ENCODE measurements around the gene PGAM2.
"Not testable (repeated sequence)": the region's sequence is repeated elsewhere in the genome, so short reads cannot be mapped to it uniquely, and the experiment has no call there.

Gene PGAM2

GRCh38 chr7:44050121-44050914 lies 15.0 kb downstream of the PGAM2 start:
- no peak for DNase-seq (ENCODE audit: low read depth in 2 of 2)

GRCh38 chr7:44048031-44048795 lies 17.2 kb downstream of the PGAM2 start:
- no peak for DNase-seq (ENCODE audit: low read depth in 2 of 2)

- DNase-seq (ENCODE audit: low read depth in 2 of 2), result no peak
Observed at GRCh38 chr7:44046321-44047061, 18.9 kb downstream of the PGAM2 start.

GRCh38 chr7:44045226-44046014 lies 19.9 kb downstream of the PGAM2 start:
- no peak for DNase-seq (ENCODE audit: low read depth in 2 of 2)

- DNase-seq (ENCODE audit: low read depth in 2 of 2), result peak; percentile 82 to 85
Observed at GRCh38 chr7:44044315-44045225, 20.8 kb downstream of the PGAM2 start, which contains the start of gene DBNL. Gene DBNL (plus strand): TSS chr7:44044702. CDS start chr7:44044738, 36 bp downstream.

- DNase-seq (ENCODE audit: low read depth in 2 of 2), result no peak
Observed at GRCh38 chr7:44043902-44044301, 21.5 kb downstream of the PGAM2 start.

- no peak for DNase-seq (ENCODE audit: low read depth in 2 of 2)
Observed at GRCh38 chr7:44042221-44042620, 23.1 kb downstream of the PGAM2 start.

- DNase-seq (ENCODE audit: low read depth in 2 of 2), result peak; percentile 25 to 31
Observed at GRCh38 chr7:44040493-44040891, 24.9 kb downstream of the PGAM2 start.

- not testable (repeated sequence) for DNase-seq (ENCODE audit: low read depth in 2 of 2)
Observed at GRCh38 chr7:44039800-44040492, 25.4 kb downstream of the PGAM2 start.

- DNase-seq (ENCODE audit: low read depth in 2 of 2), result peak; percentile 42 to 55
Observed at GRCh38 chr7:44038961-44039558, 26.3 kb downstream of the PGAM2 start.

GRCh38 chr7:44038553-44038952 lies 26.8 kb downstream of the PGAM2 start:
- not testable (repeated sequence) for DNase-seq (ENCODE audit: low read depth in 2 of 2)

GRCh38 chr7:44037951-44038350 lies 27.4 kb downstream of the PGAM2 start:
- DNase-seq (ENCODE audit: low read depth in 2 of 2), result not testable (repeated sequence)

- DNase-seq (ENCODE audit: low read depth in 2 of 2), result not testable (repeated sequence)
Observed at GRCh38 chr7:44036364-44036763, 29.0 kb downstream of the PGAM2 start.

- DNase-seq (ENCODE audit: low read depth in 2 of 2), result not testable (repeated sequence)
Observed at GRCh38 chr7:44033971-44034844, 31.2 kb downstream of the PGAM2 start.

GRCh38 chr7:44032031-44032430 lies 33.3 kb downstream of the PGAM2 start:
- DNase-seq (ENCODE audit: low read depth in 2 of 2), result not testable (repeated sequence)

- not testable (repeated sequence) for DNase-seq (ENCODE audit: low read depth in 2 of 2)
Observed at GRCh38 chr7:44031319-44031718, 34.0 kb downstream of the PGAM2 start.

- DNase-seq (ENCODE audit: low read depth in 2 of 2), result not testable (repeated sequence)
Observed at GRCh38 chr7:44030029-44030428, 35.3 kb downstream of the PGAM2 start.

- DNase-seq (ENCODE audit: low read depth in 2 of 2), result not testable (repeated sequence)
Observed at GRCh38 chr7:44029433-44029832, 35.9 kb downstream of the PGAM2 start.
